Liver (tissue), 9 donors: ENCODE results near the gene PHKG2. TPM values are rescaled to one million over a fixed set of nuclear protein-coding genes. Genes with fewer than 3 reads are reported as not detected.

Experiments
- DNase-seq: peaks from one replicate; pipeline ENCODE4 v3.0.0-alpha.2; 2017; ENCODE audit warnings: low spot score
- H3K27ac ChIP-seq, 2 donors: one replicate each; pipeline ENCODE4 v1.7.0; 2013; ENCODE audit warnings: inconsistent platforms in 2 of 2, low read length in 2 of 2, control low read depth in 1 of 2, low read depth in 1 of 2, mild to moderate bottlenecking in 1 of 2
- H3K27me3 ChIP-seq, 4 donors: one replicate each; pipeline versions ENCODE4 v1.6.1 to v1.7.0; 2013; ENCODE audit warnings: low read length in 3 of 4, inconsistent platforms in 1 of 4, mild to moderate bottlenecking in 1 of 4, moderate library complexity in 1 of 4; ENCODE audit not compliant: control insufficient read depth in 4 of 4, insufficient read depth in 4 of 4
- H3K36me3 ChIP-seq, 4 donors: one replicate each; pipeline versions ENCODE4 v1.6.1 to v1.7.0; 2013; ENCODE audit warnings: low read length in 3 of 4, mild to moderate bottlenecking in 3 of 4, low read depth in 1 of 4, moderate library complexity in 1 of 4; ENCODE audit not compliant: control insufficient read depth in 4 of 4, insufficient read depth in 3 of 4
- H3K4me1 ChIP-seq, 4 donors: one replicate each; pipeline versions ENCODE4 v1.6.1 to v1.7.0; 2013; ENCODE audit warnings: low read length in 3 of 4, mild to moderate bottlenecking in 3 of 4, moderate library complexity in 1 of 4; ENCODE audit not compliant: control insufficient read depth in 4 of 4, insufficient read depth in 4 of 4
- H3K4me3 ChIP-seq, 3 donors: one replicate each; pipeline versions ENCODE4 v1.6.1 to v1.7.0; 2013; ENCODE audit warnings: low read length in 3 of 3, control low read depth in 1 of 3, low read depth in 1 of 3, mild to moderate bottlenecking in 1 of 3
- H3K9ac ChIP-seq, 2 donors: one replicate each; pipeline ENCODE4 v1.7.0; 2013; ENCODE audit warnings: low read length in 2 of 2, mild to moderate bottlenecking in 2 of 2, moderate library complexity in 2 of 2, control low read depth in 1 of 2, low read depth in 1 of 2
- H3K9me3 ChIP-seq, 4 donors: one replicate each; pipeline versions ENCODE4 v1.6.1 to v1.7.0; 2013; ENCODE audit warnings: low read length in 3 of 4; ENCODE audit not compliant: control insufficient read depth in 4 of 4
- ATF3 ChIP-seq: IDR thresholded peaks from 2 replicates; pipeline ENCODE4 v1.6.1; 2016; ENCODE audit warnings: antibody characterized with exemption
- EGR1 ChIP-seq, 2 donors: IDR thresholded peaks; 2 replicates each; pipeline ENCODE4 v1.6.1; 2016 to 2018; ENCODE audit warnings: antibody characterized with exemption in 2 of 2, low read depth in 2 of 2
- FOXA1 ChIP-seq: IDR thresholded peaks from 2 replicates; pipeline ENCODE4 v1.6.1; 2016; ENCODE audit warnings: antibody characterized with exemption
- FOXA2 ChIP-seq: IDR thresholded peaks from 2 replicates; pipeline ENCODE4 v1.6.1; 2016; ENCODE audit warnings: antibody characterized with exemption
- HNF4A ChIP-seq, 2 donors: conservative IDR thresholded peaks; 2 replicates each; pipeline ENCODE4 v1.6.1; 2016; ENCODE audit warnings: antibody characterized with exemption in 2 of 2, mild to moderate bottlenecking in 2 of 2
- HNF4G ChIP-seq: IDR thresholded peaks from 2 replicates; pipeline ENCODE4 v1.6.1; 2016; ENCODE audit warnings: antibody characterized with exemption
- NR2F2 ChIP-seq: IDR thresholded peaks from 2 replicates; pipeline ENCODE4 v1.6.1; 2016; ENCODE audit warnings: antibody characterized with exemption
- RAD21 ChIP-seq, 2 donors: IDR thresholded peaks; 2 replicates each; pipeline ENCODE4 v1.6.1; 2016; ENCODE audit warnings: antibody characterized with exemption in 2 of 2, mild to moderate bottlenecking in 2 of 2
- RXRA ChIP-seq, 2 donors: IDR thresholded peaks; 2 replicates each; pipeline ENCODE4 v1.6.1; 2017 to 2018; ENCODE audit warnings: antibody characterized with exemption in 2 of 2, mild to moderate bottlenecking in 1 of 2
- SP1 ChIP-seq: IDR thresholded peaks from 2 replicates; pipeline ENCODE4 v1.6.1; 2018; ENCODE audit warnings: antibody characterized with exemption, mild to moderate bottlenecking
- TAF1 ChIP-seq: conservative IDR thresholded peaks from 2 replicates; pipeline ENCODE4 v1.6.1; 2016; ENCODE audit warnings: antibody characterized with exemption, mild to moderate bottlenecking
- YY1 ChIP-seq: IDR thresholded peaks from 2 replicates; pipeline ENCODE4 v1.6.1; 2016; ENCODE audit warnings: antibody characterized with exemption, mild to moderate bottlenecking
- WGBS: extraction: QIAGEN DNeasy Blood & Tissue Kit; methylation state at CpG from one replicate; pipeline ENCODE4 v1.1.7; 2013; 5-methylcytosine and 5-hydroxymethylcytosine counted together
- polyA plus RNA-seq, 2 donors: library from polyadenylated mRNA; stranded (reverse) in 1 of 2; unstranded in 1 of 2; fragments of 200-250 nt in 1 of 2; fragments of >200 nt in 1 of 2; fragmentation: Nextera tagmentation in 1 of 2; extraction: Ambion mirVana in 1 of 2; gene quantifications; one replicate each; pipeline versions ENCODE4 v1.2.1 to v1.2.3, GENCODE V29; 2013 to 2015
- total RNA-seq, 2 donors: library from RNA; depleted of rRNA; stranded (reverse); fragments of >200 nt; gene quantifications; one replicate each; pipeline ENCODE4 v1.2.3, GENCODE V29; 2014
- TF ChIP-seq, protein P1 (sequence below): IDR thresholded peaks from 2 replicates; pipeline ENCODE4 v1.6.1; 2016; ENCODE audit warnings: antibody characterized with exemption
- TF ChIP-seq, protein P2 (sequence below): fragments of 150-350 bp; IDR thresholded peaks from 2 replicates; pipeline ENCODE4 v1.5.1; 2017; ENCODE audit warnings: improper control_type of control experiment, low read depth, low read length; ENCODE audit not compliant: missing input control
- TF ChIP-seq, protein P3 (sequence below): IDR thresholded peaks from 2 replicates; pipeline ENCODE4 v1.6.1; 2016; ENCODE audit warnings: antibody characterized with exemption, mild to moderate bottlenecking
- donor health status: healthy.
- donor health status: healthy.
- donor health status: healthy.
- donor health status: healthy.
- donor health status: healthy.

PHKG2 gene
- total and polyA plus RNA-seq, 4 donors, result 9.2 to 21.2 (median 17.9) TPM

- no peaks in the 10 kb centered on the region for H3K27me3 ChIP-seq
- H3K36me3 ChIP-seq, result peaks cover 0 to 17% (median 4%) of the 10 kb centered on the region in 4 donors
- TF ChIP-seq SP1 (no peak), RAD21 (IDR thresholded peaks at IDR 0.05) (no peak), EGR1 (IDR thresholded peaks at IDR 0.05; ENCODE audit: low read depth in 2 of 2) (no peak), HNF4A (conservative IDR thresholded peaks at IDR 0.05) (no peak), FOXA1 (no peak), YY1 (no peak), RXRA (IDR thresholded peaks at IDR 0.05) (no peak), FOXA2 (no peak), HNF4G (no peak), ATF3 (no peak), NR2F2 (no peak)
- TF ChIP-seq, protein P1, sequence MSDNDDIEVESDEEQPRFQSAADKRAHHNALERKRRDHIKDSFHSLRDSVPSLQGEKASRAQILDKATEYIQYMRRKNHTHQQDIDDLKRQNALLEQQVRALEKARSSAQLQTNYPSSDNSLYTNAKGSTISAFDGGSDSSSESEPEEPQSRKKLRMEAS, result no peak
- TF ChIP-seq, protein P2, sequence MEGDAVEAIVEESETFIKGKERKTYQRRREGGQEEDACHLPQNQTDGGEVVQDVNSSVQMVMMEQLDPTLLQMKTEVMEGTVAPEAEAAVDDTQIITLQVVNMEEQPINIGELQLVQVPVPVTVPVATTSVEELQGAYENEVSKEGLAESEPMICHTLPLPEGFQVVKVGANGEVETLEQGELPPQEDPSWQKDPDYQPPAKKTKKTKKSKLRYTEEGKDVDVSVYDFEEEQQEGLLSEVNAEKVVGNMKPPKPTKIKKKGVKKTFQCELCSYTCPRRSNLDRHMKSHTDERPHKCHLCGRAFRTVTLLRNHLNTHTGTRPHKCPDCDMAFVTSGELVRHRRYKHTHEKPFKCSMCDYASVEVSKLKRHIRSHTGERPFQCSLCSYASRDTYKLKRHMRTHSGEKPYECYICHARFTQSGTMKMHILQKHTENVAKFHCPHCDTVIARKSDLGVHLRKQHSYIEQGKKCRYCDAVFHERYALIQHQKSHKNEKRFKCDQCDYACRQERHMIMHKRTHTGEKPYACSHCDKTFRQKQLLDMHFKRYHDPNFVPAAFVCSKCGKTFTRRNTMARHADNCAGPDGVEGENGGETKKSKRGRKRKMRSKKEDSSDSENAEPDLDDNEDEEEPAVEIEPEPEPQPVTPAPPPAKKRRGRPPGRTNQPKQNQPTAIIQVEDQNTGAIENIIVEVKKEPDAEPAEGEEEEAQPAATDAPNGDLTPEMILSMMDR, result no peak
- TF ChIP-seq, protein P3, sequence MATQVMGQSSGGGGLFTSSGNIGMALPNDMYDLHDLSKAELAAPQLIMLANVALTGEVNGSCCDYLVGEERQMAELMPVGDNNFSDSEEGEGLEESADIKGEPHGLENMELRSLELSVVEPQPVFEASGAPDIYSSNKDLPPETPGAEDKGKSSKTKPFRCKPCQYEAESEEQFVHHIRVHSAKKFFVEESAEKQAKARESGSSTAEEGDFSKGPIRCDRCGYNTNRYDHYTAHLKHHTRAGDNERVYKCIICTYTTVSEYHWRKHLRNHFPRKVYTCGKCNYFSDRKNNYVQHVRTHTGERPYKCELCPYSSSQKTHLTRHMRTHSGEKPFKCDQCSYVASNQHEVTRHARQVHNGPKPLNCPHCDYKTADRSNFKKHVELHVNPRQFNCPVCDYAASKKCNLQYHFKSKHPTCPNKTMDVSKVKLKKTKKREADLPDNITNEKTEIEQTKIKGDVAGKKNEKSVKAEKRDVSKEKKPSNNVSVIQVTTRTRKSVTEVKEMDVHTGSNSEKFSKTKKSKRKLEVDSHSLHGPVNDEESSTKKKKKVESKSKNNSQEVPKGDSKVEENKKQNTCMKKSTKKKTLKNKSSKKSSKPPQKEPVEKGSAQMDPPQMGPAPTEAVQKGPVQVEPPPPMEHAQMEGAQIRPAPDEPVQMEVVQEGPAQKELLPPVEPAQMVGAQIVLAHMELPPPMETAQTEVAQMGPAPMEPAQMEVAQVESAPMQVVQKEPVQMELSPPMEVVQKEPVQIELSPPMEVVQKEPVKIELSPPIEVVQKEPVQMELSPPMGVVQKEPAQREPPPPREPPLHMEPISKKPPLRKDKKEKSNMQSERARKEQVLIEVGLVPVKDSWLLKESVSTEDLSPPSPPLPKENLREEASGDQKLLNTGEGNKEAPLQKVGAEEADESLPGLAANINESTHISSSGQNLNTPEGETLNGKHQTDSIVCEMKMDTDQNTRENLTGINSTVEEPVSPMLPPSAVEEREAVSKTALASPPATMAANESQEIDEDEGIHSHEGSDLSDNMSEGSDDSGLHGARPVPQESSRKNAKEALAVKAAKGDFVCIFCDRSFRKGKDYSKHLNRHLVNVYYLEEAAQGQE, result no peak
- no peaks in the 10 kb centered on the region for H3K9me3 ChIP-seq
- H3K27ac ChIP-seq, result no peak overlapping the region
- WGBS, result 93% methylated on average over 18 of the region's 18 CpGs
- no peak overlapping the region for H3K4me3 ChIP-seq
- DNase-seq, result no peak
- no peak overlapping the region for H3K9ac ChIP-seq
- H3K4me1 ChIP-seq, result peaks cover 5 to 20% (median 11%) of the 10 kb centered on the region in 4 donors
Measured at GRCh38 chr16:30784215-30784614, 36.0 kb downstream of the PHKG2 start.

DNA sequence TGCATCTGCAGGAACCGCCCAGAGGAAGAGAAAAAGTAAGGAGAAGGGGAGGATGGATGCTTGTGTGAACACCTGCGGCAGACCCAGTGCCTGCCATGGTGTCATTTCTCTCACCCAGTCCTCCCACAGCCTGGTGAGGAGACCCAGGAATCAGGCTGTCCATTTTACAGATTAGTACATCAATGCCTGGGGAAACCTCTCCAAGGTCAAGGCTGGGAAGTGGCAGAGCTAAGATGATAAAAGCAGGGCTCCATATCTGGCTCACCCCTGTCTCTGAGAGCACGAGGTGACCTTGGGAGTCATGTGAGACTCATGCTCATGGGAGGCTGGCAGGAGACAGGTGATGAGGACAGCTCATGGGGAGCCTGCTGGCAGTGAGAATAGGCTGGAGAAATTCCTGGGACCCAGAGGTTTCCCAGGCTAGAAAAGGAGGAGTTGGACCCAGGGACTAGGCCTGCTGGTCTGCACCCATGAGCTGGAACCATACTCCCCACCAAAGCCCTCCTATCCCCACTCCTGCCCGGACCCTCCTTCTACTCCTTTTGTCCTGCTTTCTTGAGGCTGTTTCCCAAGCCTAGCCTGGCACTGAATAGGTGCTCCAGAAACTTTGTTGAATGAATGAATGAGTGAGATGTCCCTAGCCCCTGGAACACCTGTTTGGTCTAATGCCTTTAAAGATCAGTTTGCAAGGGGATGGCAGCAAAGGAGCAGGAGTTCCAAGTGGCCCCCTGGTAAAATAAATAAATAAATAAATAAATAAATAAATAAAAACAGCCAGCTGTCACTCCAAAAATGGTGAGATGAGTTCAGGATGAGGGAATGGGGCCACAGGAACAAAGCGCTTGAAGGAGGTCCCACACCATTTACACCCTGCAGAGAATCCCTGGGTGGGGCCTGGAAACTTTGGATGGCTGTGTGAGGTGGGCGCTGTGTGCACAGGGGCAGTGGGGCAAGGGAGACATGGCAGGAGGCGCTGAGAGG is 37.2 kb downstream of the PHKG2 start:
- peak overlapping the region in 1 of 3 donors; percentile 98 for H3K4me3 ChIP-seq
- no peak overlapping the region for H3K27ac ChIP-seq
- no peak for DNase-seq
- WGBS, result 81% methylated on average over 7 of the region's 7 CpGs
- no peaks in the 10 kb centered on the region for H3K27me3 ChIP-seq
- H3K9ac ChIP-seq, result no peak overlapping the region
- peaks cover 0 to 17% (median 4%) of the 10 kb centered on the region in 4 donors for H3K36me3 ChIP-seq
- peaks cover 5 to 20% (median 11%) of the 10 kb centered on the region in 4 donors for H3K4me1 ChIP-seq
- no peak for TF ChIP-seq ATF3
- no peak for TF ChIP-seq TAF1
- TF ChIP-seq RAD21 (IDR thresholded peaks at IDR 0.05), result no peak
- TF ChIP-seq RXRA (IDR thresholded peaks at IDR 0.05), result no peak
- no peaks in the 10 kb centered on the region for H3K9me3 ChIP-seq
